ENCODE measurements around the gene LPP. TPM values are rescaled to one million over a fixed set of nuclear protein-coding genes. Genes with fewer than 3 reads are reported as not detected.

LPP gene
- total RNA-seq, 2 donors from 2014 or later: 170 to 246 TPM

DNA sequence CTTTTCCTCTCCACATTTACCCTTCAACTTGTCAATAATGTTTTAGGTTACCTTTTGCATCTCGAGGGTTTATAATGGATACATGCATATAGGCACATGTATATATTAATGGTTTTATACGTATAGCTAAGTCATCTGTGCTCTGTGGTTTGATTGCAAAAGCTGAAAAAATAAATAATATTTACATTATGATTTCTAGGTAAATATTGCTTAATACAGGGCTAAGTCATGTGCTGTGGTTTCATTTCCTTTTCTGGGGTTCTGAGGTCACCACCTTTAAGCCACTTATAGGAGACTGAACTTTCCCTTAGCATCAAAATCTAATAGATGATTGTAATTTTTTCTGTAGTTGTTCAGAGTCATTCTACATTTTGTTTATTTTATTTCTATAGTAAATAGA, 33.1 kb downstream of the LPP start:
- no peaks in the 10 kb centered on the region for H3K27me3 ChIP-seq
- intact Hi-C loops (cut with DNase I): no loop called here
- TF ChIP-seq CTCF (IDR thresholded peaks at IDR 0.05): no peak
- H3K4me3 ChIP-seq: no peak overlapping the region
- no peak overlapping the region for H3K9ac ChIP-seq (ENCODE audit: low read depth in 2 of 2, low read length in 2 of 2)
- DNase-seq: no peak
- H3K27ac ChIP-seq: no peak overlapping the region
- peaks cover 5% of the 10 kb centered on the region for H3K4me1 ChIP-seq
- no peaks in the 10 kb centered on the region for H3K36me3 ChIP-seq
- no peaks in the 10 kb centered on the region for H3K9me3 ChIP-seq

GRCh38 chr3:188188911-188189310, 35.0 kb downstream of the LPP start:
- no peak for TF ChIP-seq CTCF (IDR thresholded peaks at IDR 0.05)
- Histone ChIP-seq H3K9ac (ENCODE audit: low read depth in 2 of 2, low read length in 2 of 2) (no peak overlapping the region), H3K4me1 (peaks cover 5% of the 10 kb centered on the region), H3K9me3 (no peaks in the 10 kb centered on the region), H3K4me3 (no peak overlapping the region), H3K27ac (no peak overlapping the region), H3K36me3 (no peaks in the 10 kb centered on the region), H3K27me3 (no peaks in the 10 kb centered on the region)
- intact Hi-C loops (cut with DNase I): no loop called here
- DNase-seq: no peak

GRCh38 chr3:188191460-188191859, 37.5 kb downstream of the LPP start:
- Histone ChIP-seq H3K36me3 (no peaks in the 10 kb centered on the region), H3K27me3 (no peaks in the 10 kb centered on the region), H3K4me3 (no peak overlapping the region), H3K4me1 (no peaks in the 10 kb centered on the region), H3K9me3 (no peaks in the 10 kb centered on the region), H3K9ac (ENCODE audit: low read depth in 2 of 2, low read length in 2 of 2) (no peak overlapping the region), H3K27ac (no peak overlapping the region)
- intact Hi-C loops (cut with DNase I): no loop called here
- no peak for DNase-seq
- TF ChIP-seq CTCF (IDR thresholded peaks at IDR 0.05): no peak

DNA sequence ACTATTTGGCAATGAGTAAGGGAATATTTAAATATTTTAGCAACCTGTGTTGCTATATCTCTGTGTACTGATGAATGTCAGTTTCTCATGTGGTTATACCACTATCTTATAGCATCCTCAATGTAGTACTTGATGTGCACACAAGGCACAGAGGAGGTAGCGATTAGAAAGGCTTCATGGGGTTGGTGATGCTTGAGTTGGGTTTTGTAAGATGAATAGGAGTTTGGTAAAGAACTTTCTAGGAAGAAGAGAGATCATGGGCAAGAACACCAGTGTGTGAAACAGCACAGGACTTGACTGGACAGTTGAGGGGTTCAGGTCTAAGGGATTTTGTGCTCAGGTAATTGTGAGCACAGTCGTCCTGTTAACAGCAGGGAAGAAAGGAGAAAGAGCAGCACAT, 38.1 kb downstream of the LPP start:
- no peaks in the 10 kb centered on the region for H3K9me3 ChIP-seq
- no peak for DNase-seq

GRCh38 chr3:188194332-188194731, 40.4 kb downstream of the LPP start:
- Histone ChIP-seq H3K9me3 (no peaks in the 10 kb centered on the region), H3K4me1 (peaks cover 17% of the 10 kb centered on the region)
- no peak for DNase-seq

More for the DNA sequence above, 38.1 kb downstream of the LPP start:
- TF ChIP-seq CTCF (IDR thresholded peaks at IDR 0.05): no peak
- Histone ChIP-seq H3K27me3 (no peaks in the 10 kb centered on the region), H3K9ac (ENCODE audit: low read depth in 2 of 2, low read length in 2 of 2) (no peak overlapping the region), H3K4me3 (no peak overlapping the region), H3K27ac (no peak overlapping the region), H3K36me3 (no peaks in the 10 kb centered on the region), H3K4me1 (peaks cover 3% of the 10 kb centered on the region)
- intact Hi-C loops (cut with DNase I): no loop called here

More at GRCh38 chr3:188194332-188194731, 40.4 kb downstream of the LPP start:
- no peaks in the 10 kb centered on the region for H3K27me3 ChIP-seq
- no peak for TF ChIP-seq CTCF (IDR thresholded peaks at IDR 0.05)
- H3K9ac ChIP-seq (ENCODE audit: low read depth in 2 of 2, low read length in 2 of 2): no peak overlapping the region
- H3K36me3 ChIP-seq: no peaks in the 10 kb centered on the region
- intact Hi-C loops (cut with DNase I): no loop called here
- no peak overlapping the region for H3K27ac ChIP-seq
- H3K4me3 ChIP-seq: no peak overlapping the region

Data from colonic mucosa (tissue), 4 donors.